Omental fat pad (tissue), 4 donors: ENCODE results near the gene FRMD4A. TPM values are rescaled to one million over a fixed set of nuclear protein-coding genes. Genes with fewer than 3 reads are reported as not detected.

ENCODE experiments used
- ATAC-seq: fragments of 150-250 bp; one replicate; pipeline ENCODE4 v1.9.1; 2016; ENCODE audit warnings: mild to moderate bottlenecking, moderate library complexity; ENCODE audit not compliant: low FRiP score
- DNase-seq: peaks from one replicate; pipeline ENCODE4 v3.0.0-alpha.2; 2019; ENCODE audit warnings: low spot score
- total RNA-seq, 4 donors: library from RNA; depleted of rRNA; stranded (reverse); fragments of >200 nt; gene quantifications; one replicate each; pipeline ENCODE4 v1.1.0, GENCODE V29; 2016
- TF ChIP-seq, protein P1 (sequence below), 3 donors: fragments of 450-650 bp; IDR thresholded peaks; one replicate each; pipeline ENCODE4 v1.5.1; 2016 to 2017; ENCODE audit warnings: antibody characterized with exemption in 3 of 3, mild to moderate bottlenecking in 3 of 3, moderate library complexity in 2 of 3

Gene FRMD4A
- total RNA-seq, 4 donors from 2014 or later, result 66.8 to 119 (median 81.6) TPM

DNA sequence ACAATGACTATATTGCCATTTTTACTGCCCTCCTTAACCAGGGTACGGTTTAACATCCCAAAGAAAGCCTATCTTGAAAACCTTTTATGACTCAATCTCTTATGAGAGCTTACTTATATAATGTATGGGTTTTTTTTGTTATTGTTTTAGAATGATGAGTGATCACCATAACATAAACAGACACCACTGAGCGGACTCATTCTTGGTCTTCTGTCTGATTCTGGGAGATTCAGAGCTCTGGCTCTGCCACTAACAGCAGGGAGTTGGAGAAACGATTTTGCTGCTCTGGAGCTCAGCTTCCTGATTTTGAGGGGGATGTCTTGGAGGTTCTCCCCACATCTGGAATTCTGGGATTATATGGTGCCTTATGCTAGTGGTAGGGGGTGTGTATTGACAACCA is 244.1 kb downstream of the FRMD4A start:
- ATAC-seq (no peak), DNase-seq (no peak)
- TF ChIP-seq, protein P1, sequence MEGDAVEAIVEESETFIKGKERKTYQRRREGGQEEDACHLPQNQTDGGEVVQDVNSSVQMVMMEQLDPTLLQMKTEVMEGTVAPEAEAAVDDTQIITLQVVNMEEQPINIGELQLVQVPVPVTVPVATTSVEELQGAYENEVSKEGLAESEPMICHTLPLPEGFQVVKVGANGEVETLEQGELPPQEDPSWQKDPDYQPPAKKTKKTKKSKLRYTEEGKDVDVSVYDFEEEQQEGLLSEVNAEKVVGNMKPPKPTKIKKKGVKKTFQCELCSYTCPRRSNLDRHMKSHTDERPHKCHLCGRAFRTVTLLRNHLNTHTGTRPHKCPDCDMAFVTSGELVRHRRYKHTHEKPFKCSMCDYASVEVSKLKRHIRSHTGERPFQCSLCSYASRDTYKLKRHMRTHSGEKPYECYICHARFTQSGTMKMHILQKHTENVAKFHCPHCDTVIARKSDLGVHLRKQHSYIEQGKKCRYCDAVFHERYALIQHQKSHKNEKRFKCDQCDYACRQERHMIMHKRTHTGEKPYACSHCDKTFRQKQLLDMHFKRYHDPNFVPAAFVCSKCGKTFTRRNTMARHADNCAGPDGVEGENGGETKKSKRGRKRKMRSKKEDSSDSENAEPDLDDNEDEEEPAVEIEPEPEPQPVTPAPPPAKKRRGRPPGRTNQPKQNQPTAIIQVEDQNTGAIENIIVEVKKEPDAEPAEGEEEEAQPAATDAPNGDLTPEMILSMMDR (IDR thresholded peaks at IDR 0.05), result no peak

DNA sequence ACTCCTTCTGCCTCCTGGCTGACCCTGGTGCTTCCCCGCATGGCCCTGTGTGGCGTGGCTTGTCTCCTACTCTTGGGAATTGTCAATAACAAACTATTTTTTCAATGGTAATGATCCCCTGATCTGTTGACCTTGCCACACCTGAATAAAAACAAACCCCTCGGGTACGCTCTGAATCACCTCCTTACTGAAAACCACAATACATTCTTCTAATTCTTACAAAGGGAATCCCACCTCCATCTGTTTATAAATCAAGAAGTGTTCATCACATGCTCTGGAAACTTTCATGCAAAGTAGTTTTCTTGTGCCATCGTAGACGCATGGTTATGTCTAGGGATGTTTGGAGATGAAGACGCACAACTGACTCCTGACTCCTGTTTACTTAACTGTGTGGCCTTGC is 245.8 kb downstream of the FRMD4A start:
- no peak for DNase-seq
- ATAC-seq, result no peak
- TF ChIP-seq, protein P1 (IDR thresholded peaks at IDR 0.05), result no peak

DNA sequence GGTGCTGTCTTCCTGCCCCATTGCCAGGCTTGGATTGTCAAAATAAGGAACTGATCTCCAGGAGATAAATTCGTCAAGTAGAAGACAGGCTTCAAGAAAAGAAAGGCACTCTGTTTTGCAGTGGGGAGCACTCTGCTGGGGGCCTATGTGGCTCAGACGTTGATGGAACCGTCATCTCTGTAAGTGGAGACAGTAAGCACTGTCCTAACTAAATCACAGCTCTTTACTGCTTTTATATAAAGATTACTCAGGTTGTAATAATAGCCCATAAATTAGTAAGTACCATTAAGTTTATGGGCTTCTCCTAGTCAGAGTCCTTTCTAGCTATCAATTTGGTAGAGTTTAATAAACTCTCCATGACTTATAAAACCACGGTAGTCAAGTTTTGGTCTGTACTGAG is 249.9 kb downstream of the FRMD4A start:
- DNase-seq (no peak), ATAC-seq (no peak)
- TF ChIP-seq, protein P1 (IDR thresholded peaks at IDR 0.05), result no peak

DNA sequence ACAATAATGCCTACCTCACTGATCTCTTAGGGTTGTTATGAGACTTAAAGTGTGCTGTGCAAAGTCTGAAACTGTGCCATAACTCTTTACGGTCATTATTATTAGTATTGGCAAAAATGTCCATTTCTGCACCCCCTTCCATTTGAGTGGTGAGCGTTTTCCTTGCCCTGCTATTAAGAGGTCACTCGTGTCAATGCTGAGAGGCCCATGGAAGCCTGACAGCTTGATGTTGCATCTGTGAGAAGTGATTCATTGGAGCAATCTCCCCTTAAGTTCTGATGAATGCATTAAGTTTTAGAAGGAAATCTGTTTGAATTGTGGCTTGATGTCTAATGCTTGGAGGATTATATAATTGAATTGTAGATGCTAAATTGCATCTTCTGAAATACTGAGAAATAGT is 253.3 kb downstream of the FRMD4A start:
- no peak for DNase-seq
- TF ChIP-seq, protein P1 (IDR thresholded peaks at IDR 0.05), result no peak
- no peak for ATAC-seq

DNA sequence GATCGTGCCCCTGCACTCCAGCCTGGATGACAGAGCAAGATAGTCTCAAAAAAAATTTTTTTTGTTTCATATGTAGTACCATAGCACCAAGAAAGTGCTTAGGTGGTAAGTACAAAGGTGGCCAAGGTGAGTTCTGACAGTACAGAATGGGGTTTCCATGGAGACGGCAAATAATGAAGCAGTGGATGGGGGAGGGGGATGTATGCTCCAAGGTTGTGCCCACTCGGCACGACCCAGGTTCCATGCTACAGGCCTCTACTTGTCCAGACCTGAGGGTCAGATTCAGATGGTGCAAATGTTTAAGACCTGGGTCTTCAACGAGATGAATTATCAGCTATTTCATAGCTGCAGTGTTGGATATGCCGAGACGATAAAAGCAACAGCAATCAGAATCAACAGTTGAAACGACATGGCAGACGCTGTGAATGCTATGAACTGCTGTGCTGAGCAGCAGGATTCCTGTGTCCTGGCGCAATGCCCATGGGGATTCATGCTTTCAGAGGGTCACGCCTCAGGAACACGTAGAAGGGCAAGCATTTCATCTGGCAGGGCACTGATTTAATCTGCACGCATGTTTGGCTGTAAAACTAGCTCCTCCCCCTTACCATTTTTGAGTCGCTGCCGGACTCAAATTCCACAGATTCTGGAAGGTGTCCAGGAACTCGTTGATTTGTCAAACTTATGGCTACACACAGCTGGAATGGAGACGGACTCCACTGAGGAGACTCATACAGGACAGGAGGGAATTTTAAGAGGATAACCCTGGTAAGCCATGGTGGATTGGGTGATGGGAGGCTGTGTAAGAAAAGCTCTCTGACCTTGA is 256.5 kb downstream of the FRMD4A start:
- DNase-seq (peak; percentile 83), ATAC-seq (peak; percentile 96)
- TF ChIP-seq, protein P1 (IDR thresholded peaks at IDR 0.05), result no peak

DNA sequence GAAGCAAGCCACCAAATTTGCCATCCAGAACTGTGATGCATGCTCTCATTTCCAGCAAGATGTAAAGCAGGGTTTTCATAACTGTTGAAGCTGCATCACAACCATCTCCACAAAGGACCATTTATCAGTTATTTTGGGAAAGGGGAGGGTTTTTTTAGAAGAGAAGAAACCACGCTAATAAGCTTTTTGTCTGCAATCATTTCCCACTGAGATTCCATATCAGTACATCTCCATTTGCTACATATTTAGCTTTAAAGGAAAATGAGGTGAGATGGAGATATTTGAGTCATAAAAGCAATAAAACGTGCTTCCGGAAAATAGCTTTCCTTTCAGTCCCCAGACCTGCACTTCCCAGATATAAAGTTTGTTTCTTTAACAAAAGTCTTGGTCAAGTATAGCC is 258.2 kb downstream of the FRMD4A start:
- TF ChIP-seq, protein P1 (IDR thresholded peaks at IDR 0.05), result no peak
- ATAC-seq, result no peak

DNA sequence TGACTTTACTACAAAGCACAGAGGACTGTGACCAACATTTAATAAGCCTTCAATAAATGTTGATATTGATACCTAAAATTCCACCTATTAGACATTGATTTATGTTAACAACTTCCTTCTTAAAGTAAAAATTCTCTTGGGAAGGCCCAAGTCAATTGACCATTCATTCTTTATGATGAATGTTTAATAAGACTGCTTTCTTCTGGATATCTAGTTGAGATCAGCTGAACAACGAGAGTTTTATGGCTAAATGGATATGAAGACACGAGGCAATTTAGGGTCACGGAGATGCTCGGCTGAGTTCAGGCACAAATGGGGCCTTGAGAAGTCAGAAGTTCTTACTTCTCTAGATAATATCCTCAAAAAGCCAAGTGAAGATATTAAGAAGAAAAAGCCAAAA is 258.8 kb downstream of the FRMD4A start:
- TF ChIP-seq, protein P1 (IDR thresholded peaks at IDR 0.05), result no peak
- DNase-seq, result no peak
- no peak for ATAC-seq

More for the DNA sequence above, 258.2 kb downstream of the FRMD4A start:
- DNase-seq, result no peak
